H7 (cell line): ENCODE results near the gene KIF19. TPM values are rescaled to one million over a fixed set of nuclear protein-coding genes. Genes with fewer than 3 reads are reported as not detected.

Experiments used
- total RNA-seq: library from RNA; depleted of rRNA; stranded (reverse); fragments of >200 nt; shearing (Covaris generic); gene quantifications from 2 replicates; pipeline ENCODE4 v1.2.3, GENCODE V29; 2014; rRNA removed

The KIF19 gene
- total RNA-seq, 1 experiment from 2014 or later, result 0.52 TPM

Other genes starting within 250 kb of the KIF19 start
- 1,534 and 2,134 TPM in 2 replicates for gene RPL38, start 122.5 kb upstream of the KIF19 start, total RNA-seq
- gene TTYH2, start 112.7 kb upstream of the KIF19 start, total RNA-seq, result 2.5 and 7.4 TPM in 2 replicates
- not detected in 2 replicates for gene DNAI2, start 52.0 kb upstream of the KIF19 start, total RNA-seq
- 1.3 and 1.4 TPM in 2 replicates for gene BTBD17, start 35.6 kb downstream of the KIF19 start, total RNA-seq
- not detected in 2 replicates for gene GPR142, start 41.3 kb downstream of the KIF19 start, total RNA-seq
- 35.3 and 48.8 TPM in 2 replicates for gene GPRC5C, start 105.9 kb downstream of the KIF19 start, total RNA-seq
- gene CD300A, start 140.4 kb downstream of the KIF19 start, total RNA-seq, result 0.07 and 0.48 TPM in 2 replicates
- not detected in 2 replicates for gene CD300LB, start 205.2 kb downstream of the KIF19 start, total RNA-seq
- gene CD300C, start 219.9 kb downstream of the KIF19 start, total RNA-seq, result not detected in 2 replicates
- gene CD300H, start 241.3 kb downstream of the KIF19 start, total RNA-seq, result not detected in 2 replicates